H54 (cell line): ENCODE data around the gene KIAA0753.

Experiments
- DNase-seq: peaks from one replicate; pipeline ENCODE4 v3.0.0; 2011; ENCODE audit warnings: low spot score, mixed read lengths; ENCODE audit not compliant: insufficient read length
- FAIRE-seq: peaks from 3 replicates; lab custom pipeline; 2011; peaks lifted over from hg19 to GRCh38; lab: Jason Lieb, UNC
- POLR2A ChIP-seq: IDR thresholded peaks from 2 replicates; pipeline ENCODE4 v1.6.1; 2011; ENCODE audit warnings: low read depth, mild to moderate bottlenecking, low read length

The KIAA0753 gene

DNA sequence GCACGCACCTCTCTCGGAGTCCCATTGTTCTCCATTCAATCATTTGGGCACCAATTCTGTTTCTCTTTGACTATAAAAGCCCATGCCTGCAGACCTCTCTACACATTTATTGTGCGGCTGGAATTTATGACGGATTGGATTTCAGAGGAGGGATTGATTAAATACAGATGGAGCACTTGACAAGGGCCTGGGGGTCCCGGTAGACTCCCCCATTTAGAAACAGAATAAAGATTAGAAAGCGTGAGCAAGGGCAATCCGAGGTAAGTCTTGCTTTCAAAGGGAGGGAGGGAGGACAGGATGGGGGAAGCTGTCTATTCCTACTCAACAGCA is 69.1 kb downstream of the KIAA0753 start:
- FAIRE-seq = no peak
- TF ChIP-seq POLR2A = no peak
- no peak for DNase-seq

- TF ChIP-seq POLR2A = no peak
- DNase-seq (no peak), FAIRE-seq (no peak)
Observed at GRCh38 chr17:6570731-6571451, 69.6 kb downstream of the KIAA0753 start.

GRCh38 chr17:6569370-6570285 is 70.9 kb downstream of the KIAA0753 start:
- TF ChIP-seq POLR2A = no peak
- no peak for FAIRE-seq
- DNase-seq = no peak

GRCh38 chr17:6568184-6568758 is 72.2 kb downstream of the KIAA0753 start:
- FAIRE-seq (no peak), DNase-seq (no peak)
- TF ChIP-seq POLR2A = no peak

DNA sequence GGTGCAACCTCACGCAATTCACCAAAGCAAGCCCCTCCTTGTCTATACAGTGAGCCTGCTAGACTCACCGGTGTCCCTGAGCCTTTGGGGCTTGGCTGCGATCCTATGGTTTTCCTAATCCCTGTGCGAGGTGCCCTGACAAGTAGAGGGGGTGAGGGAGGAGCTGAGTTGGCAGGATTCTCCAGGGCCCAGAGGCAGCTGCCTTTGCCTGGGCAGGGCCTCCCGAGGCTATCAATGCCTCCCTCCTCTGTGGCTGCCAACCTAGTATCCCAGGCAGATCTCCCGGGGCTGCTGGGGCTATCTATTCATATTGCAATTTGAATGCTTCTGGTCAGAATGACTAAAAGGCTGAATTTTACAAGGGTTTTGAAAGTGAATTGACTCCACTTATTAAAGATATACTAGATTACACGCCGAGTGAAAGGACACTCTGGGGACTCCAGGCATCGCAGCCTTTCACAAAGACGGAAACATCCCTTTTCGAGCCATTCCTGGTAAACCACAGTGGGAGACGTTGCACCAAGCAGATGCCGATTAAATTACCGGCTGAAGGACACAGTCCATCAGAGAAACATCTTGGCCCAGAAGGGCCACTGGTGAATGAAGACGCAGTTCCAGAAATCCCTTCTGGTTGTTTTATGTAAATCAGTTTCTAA is 72.9 kb downstream of the KIAA0753 start:
- no peak for TF ChIP-seq POLR2A
- DNase-seq (no peak), FAIRE-seq (no peak)

- DNase-seq (no peak), FAIRE-seq (no peak)
- TF ChIP-seq POLR2A = no peak
Observed at GRCh38 chr17:6561446-6561845, 79.1 kb downstream of the KIAA0753 start.

DNA sequence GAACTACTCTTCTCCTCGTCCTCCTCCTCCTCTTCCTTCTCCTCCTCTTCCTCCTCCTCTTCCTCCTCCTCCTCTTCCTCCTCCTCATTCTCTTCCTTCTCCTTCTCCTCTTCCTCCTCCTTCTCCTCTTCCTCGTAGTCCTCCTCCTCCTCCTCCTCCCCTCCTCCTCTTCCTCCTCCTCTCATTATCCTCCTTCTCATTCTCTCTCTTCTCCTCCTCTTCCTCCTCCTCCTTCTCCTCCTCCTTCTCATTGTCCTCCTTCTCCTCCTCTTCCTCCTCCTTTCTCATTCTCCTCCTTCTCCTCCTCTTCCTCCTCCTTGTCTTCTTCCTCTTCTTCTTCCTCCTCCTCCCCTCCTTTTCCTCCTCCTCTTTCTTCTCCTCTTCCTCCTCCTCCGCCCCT is 80.0 kb downstream of the KIAA0753 start:
- no peak for FAIRE-seq
- TF ChIP-seq POLR2A = no peak
- no peak for DNase-seq

GRCh38 chr17:6559753-6560215 is 80.7 kb downstream of the KIAA0753 start:
- DNase-seq (no peak), FAIRE-seq (no peak)
- no peak for TF ChIP-seq POLR2A

- no peak for FAIRE-seq
- DNase-seq = no peak
- no peak for TF ChIP-seq POLR2A
Observed at GRCh38 chr17:6558932-6559752, 81.4 kb downstream of the KIAA0753 start.

GRCh38 chr17:6558276-6558675 is 82.2 kb downstream of the KIAA0753 start:
- FAIRE-seq (no peak), DNase-seq (no peak)
- TF ChIP-seq POLR2A = no peak

DNA sequence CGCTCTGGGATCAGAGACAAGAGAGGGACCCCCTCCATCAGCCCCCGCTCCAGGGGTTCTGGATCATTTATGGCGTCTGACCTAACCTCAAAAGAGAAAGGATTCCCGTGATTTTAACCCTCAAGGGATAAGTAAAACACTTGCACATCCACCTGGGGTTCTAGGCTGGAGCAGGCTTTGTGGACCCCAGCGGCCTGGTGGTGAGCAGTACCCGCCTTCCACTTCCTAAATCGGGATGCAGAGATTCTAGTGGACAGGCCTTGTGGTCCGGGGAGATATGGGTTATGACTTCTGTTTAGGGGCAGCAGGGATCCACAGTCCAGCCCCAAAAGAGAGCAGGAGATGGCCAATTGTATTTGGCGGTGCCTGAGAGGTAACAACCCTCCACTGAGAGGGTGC is 83.5 kb downstream of the KIAA0753 start:
- FAIRE-seq = no peak

GRCh38 chr17:6556121-6557039 is 84.1 kb downstream of the KIAA0753 start, which contains the start of gene PITPNM3:
Gene PITPNM3 (minus strand): TSS chr17:6556555. CDS start chr17:6556406, 149 bp downstream.
- no peak for FAIRE-seq
- no peak for DNase-seq
- TF ChIP-seq POLR2A = no peak

More for the DNA sequence above, 83.5 kb downstream of the KIAA0753 start:
- no peak for TF ChIP-seq POLR2A
- no peak for DNase-seq
